GM12878 (cell line): ENCODE results near the gene SLC25A42. TPM values are rescaled to one million over a fixed set of nuclear protein-coding genes. Genes with fewer than 3 reads are reported as not detected.
A peak's percentile ranks its signal among the peaks of the same experiment; 100 is the strongest.

ENCODE experiments used
- CEBPB ChIP-seq, 2 experiments: fragments of 150-350 bp in 1 of 2; IDR thresholded peaks; 2 replicates each; pipeline ENCODE4 v1.6.1; 2012 to 2014; ENCODE audit warnings: low read depth in 2 of 2, low read length in 2 of 2, borderline replicate concordance in 1 of 2, inconsistent platforms in 1 of 2
- JUNB ChIP-seq: IDR thresholded peaks from 2 replicates; pipeline ENCODE4 v1.6.1; 2016; ENCODE audit warnings: antibody characterized with exemption, mild to moderate bottlenecking
- MXI1 ChIP-seq: fragments of 150-350 bp; IDR thresholded peaks from 2 replicates; pipeline ENCODE4 v1.6.1; 2011; ENCODE audit warnings: low read depth, mild to moderate bottlenecking, inconsistent platforms, low read length, improper control_type of control experiment
- NFXL1 ChIP-seq: fragments of 450-650 bp; IDR thresholded peaks from 2 replicates; pipeline ENCODE4 v1.6.1; 2017; ENCODE audit warnings: antibody characterized with exemption, mild to moderate bottlenecking, borderline replicate concordance
- NRF1 ChIP-seq: conservative IDR thresholded peaks from 2 replicates; pipeline ENCODE4 v1.6.1; 2011; ENCODE audit warnings: mild to moderate bottlenecking, low read depth, low read length, improper control_type of control experiment
- POLR2AphosphoS5 ChIP-seq: IDR thresholded peaks from 2 replicates; pipeline ENCODE4 v1.6.1; 2011; ENCODE audit warnings: mild to moderate bottlenecking, low read length, inconsistent platforms
- RELA ChIP-seq: fragments of 450-650 bp; IDR thresholded peaks from 2 replicates; pipeline ENCODE4 v1.8.0; 2014; ENCODE audit warnings: borderline replicate concordance; ENCODE audit not compliant: partially characterized antibody
- REST ChIP-seq: IDR thresholded peaks from 2 replicates; pipeline ENCODE4 v1.6.1; 2012; ENCODE audit warnings: mild to moderate bottlenecking, low read depth, low read length
- SIX5 ChIP-seq: IDR thresholded peaks from 2 replicates; pipeline ENCODE4 v1.6.1; 2011; ENCODE audit warnings: mild to moderate bottlenecking, low read depth, low read length, moderate library complexity; ENCODE audit not compliant: severe bottlenecking
- SRF ChIP-seq, 2 experiments: IDR thresholded peaks; 2 replicates each; pipeline ENCODE4 v1.6.1; 2011; ENCODE audit warnings: low read depth in 2 of 2, low read length in 2 of 2, mild to moderate bottlenecking in 1 of 2, moderate library complexity in 1 of 2
- ZBED1 ChIP-seq: IDR thresholded peaks from 2 replicates; pipeline ENCODE4 v1.6.1; 2016; ENCODE audit warnings: borderline replicate concordance
- ZBTB33 ChIP-seq: fragments of 450-650 bp; IDR thresholded peaks from 2 replicates; pipeline ENCODE4 v1.6.1; 2017; ENCODE audit warnings: mild to moderate bottlenecking
- ZNF24 ChIP-seq: fragments of 450-650 bp; IDR thresholded peaks from 2 replicates; pipeline ENCODE4 v1.6.1; 2017; ENCODE audit warnings: antibody characterized with exemption, mild to moderate bottlenecking
- ZNF687 ChIP-seq: fragments of 450-650 bp; IDR thresholded peaks from 2 replicates; pipeline ENCODE4 v1.6.1; 2017; ENCODE audit warnings: mild to moderate bottlenecking, moderate library complexity
- polyA plus RNA-seq, 11 experiments: library from polyadenylated mRNA; depleted of rRNA in 4 of 11; unstranded in 6 of 11; stranded (reverse) in 5 of 11; fragments of >200 nt; fragmentation: Nextera tagmentation in 4 of 11; fragmentation: Illumina TruSeq in 1 of 11; extraction: Ambion mirVana in 4 of 11; extraction: Trizol in 1 of 11; gene quantifications; 1 replicate in 1 of 11; 2 replicates in 10 of 11; pipeline versions ENCODE4 v1.2.1 to v1.2.3, GENCODE V29; 2011 to 2016; ENCODE audit warnings: inconsistent platforms in 2 of 11, missing spikeins in 2 of 11, low read depth in 1 of 11
- total RNA-seq, 4 experiments: library from RNA; depleted of rRNA in 3 of 4; stranded (reverse); fragments of >200 nt in 3 of 4; fragmentation: Illumina TruSeq in 1 of 4; extraction: Trizol in 1 of 4; gene quantifications; 2 replicates each; pipeline versions ENCODE4 v1.2.1 to v1.2.3, GENCODE V29; 2013 to 2021

SLC25A42 gene
- total and polyA plus RNA-seq, 10 of the 15 experiments (the other 5 are each of a cell fraction or from before 2014, with no cell fraction given): 0.24 to 19.2 (median 9.6) TPM

- TF ChIP-seq REST: no peak
- no peak for TF ChIP-seq NRF1
- no peak for TF ChIP-seq ZNF24
- TF ChIP-seq MXI1: no peak
- TF ChIP-seq JUNB: no peak
- TF ChIP-seq CEBPB (IDR thresholded peaks at IDR 0.05; ENCODE audit: borderline replicate concordance in 1 of 2, low read depth in 2 of 2, low read length in 2 of 2): no peak
- no peak for TF ChIP-seq ZBTB33
- TF ChIP-seq ZNF687: no peak
- TF ChIP-seq NFXL1: no peak
- TF ChIP-seq SRF (IDR thresholded peaks at IDR 0.05; ENCODE audit: low read depth in 2 of 2, low read length in 2 of 2): no peak
- TF ChIP-seq RELA: peak; percentile 49
- no peak for TF ChIP-seq POLR2AphosphoS5
- no peak for TF ChIP-seq ZBED1
- no peak for TF ChIP-seq SIX5
Measured at GRCh38 chr19:19064098-19064722, 416 bp downstream of the SLC25A42 start (continued).
